ENCODE measurements around the gene ELL. TPM values are rescaled to one million over a fixed set of nuclear protein-coding genes. Genes with fewer than 3 reads are reported as not detected.

Gene ELL
- polyA plus RNA-seq, 4 donors: 8.3 to 13.8 (median 12.3) TPM

DNA sequence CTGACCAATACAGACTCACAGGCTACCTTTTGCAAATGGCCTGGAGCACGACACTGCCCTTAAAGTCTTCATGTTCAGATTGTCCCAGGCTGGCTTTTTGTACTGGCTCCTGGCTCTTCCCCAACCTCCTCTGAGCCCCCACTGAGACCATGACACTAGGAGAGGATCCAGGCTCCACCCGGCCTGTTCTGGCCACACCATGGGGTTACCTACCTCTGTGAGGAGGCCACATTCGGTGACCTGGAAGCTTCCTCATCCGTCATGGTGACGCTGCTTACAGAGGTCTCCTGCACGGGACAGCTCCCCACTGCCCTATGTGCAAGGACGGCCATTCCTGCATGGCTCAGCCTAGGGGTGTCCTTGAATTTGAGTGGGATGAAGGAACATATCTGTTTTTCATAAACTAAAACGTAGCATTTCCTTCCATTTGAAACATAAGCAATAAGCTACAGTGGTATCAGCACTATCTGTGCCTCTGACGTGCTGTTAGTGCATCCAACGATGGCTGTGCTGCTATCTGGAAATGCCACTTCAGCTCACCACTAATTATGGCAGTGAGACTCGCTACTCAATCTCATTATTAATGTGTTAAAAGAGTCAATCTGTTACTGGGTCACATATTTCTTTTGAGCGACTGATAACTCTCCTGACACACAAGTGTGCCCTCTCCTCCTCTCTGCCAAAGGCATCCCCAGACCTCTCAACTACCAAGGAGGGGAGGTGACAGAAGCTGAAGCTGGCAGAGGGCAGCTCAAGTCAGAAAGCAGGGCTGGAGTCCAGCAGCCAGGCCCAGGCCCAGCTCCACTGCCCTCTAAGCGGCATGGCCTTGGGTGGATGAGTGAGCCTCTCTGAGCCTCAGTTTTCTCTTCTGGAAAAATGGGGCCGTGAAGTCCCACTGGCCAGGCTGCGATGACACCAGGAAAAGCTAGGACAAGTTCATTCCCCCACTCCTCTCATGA lies 29.6 kb downstream of the ELL start:
- no peak for DNase-seq (ENCODE audit: low read depth in 4 of 4, low spot score in 2 of 4)

- DNase-seq (ENCODE audit: low read depth in 4 of 4, low spot score in 2 of 4): no peak
Observed at GRCh38 chr19:18490728-18491127, 31.1 kb downstream of the ELL start.

- DNase-seq (ENCODE audit: low read depth in 4 of 4, low spot score in 2 of 4): no peak
Observed at GRCh38 chr19:18489627-18490184, 32.2 kb downstream of the ELL start.

GRCh38 chr19:18488838-18489626 lies 32.8 kb downstream of the ELL start:
- DNase-seq (ENCODE audit: low read depth in 4 of 4, low spot score in 2 of 4): no peak

DNA sequence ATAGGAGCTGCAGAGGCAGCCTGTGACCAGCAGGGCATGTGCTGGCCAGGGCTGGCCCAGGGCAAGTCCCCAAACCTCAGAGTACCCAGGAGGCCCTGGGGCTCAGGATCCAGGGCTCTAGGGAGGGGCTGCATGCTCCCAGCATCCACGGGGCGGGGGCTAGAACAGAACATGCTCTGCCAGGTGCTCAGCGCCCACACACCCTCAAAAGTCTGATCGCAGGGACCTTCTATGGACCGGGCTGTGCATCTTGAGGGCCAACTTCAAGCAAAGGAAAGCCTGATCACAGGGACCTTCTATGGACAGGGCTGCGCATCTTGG lies 33.5 kb downstream of the ELL start:
- no peak for DNase-seq (ENCODE audit: low read depth in 4 of 4, low spot score in 2 of 4)

GRCh38 chr19:18487576-18488402 lies 34.1 kb downstream of the ELL start:
- DNase-seq (ENCODE audit: low read depth in 4 of 4, low spot score in 2 of 4): no peak

GRCh38 chr19:18486746-18487145 lies 35.1 kb downstream of the ELL start:
- DNase-seq (ENCODE audit: low read depth in 4 of 4, low spot score in 2 of 4): no peak

DNA sequence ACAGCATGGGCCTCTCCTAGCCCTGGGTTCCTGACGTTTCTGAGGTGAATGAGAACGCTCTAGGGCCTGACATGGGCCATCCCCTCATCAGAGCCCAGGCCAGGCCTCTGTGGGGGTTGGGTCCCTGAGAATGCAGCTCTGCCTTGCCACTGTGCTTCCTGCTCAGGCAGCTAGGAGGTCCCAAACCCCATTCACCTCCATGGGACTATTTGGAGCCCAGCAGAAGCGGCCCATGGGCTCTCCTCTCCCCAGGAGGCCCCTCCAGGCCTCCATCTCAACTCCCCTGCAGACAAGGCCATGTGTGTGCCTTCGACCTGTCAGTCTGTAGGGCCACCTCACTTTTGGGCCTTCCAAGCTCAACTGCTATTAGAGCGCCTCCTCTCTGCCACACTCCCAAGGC lies 36.9 kb downstream of the ELL start:
- no peak for DNase-seq (ENCODE audit: low read depth in 4 of 4, low spot score in 2 of 4)

DNA sequence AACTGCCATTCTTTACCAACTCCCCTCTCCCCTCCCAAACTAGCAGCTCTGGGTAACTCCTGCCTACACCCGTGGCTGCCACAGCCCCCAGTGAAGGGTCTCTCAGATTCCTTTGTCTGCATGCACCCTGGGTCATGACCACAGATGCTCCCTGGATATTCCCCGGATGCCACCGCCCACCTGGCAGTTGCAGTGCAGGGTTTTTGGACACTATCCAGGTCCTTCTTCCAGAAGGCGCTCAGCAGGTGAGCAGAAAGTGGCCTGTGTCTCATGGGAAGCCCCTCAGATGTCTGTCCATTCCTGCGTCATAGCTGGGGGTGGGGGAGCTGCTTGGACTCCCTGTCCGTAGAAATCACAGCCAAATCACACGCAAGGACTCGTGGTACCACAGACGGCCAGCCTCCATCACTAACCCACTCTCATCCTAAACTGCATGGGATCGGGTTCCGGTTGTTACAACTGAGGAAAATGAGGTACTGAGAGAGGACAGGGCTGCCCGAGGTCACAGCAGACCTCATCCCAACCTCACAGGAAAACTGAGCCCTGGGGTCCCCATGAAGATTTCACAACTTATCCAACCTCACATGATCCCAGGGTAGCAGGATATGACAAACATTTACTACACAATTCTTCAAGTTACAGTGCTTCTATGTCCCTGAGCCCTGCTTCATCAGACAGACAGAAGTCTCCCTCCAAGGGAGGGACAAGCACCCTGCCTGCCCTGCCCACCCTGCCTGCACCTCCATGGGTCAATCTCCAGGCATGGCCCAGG lies 38.6 kb downstream of the ELL start:
- DNase-seq (ENCODE audit: low read depth in 4 of 4, low spot score in 2 of 4): no peak

GRCh38 chr19:18481505-18482222 lies 40.2 kb downstream of the ELL start:
- no peak for DNase-seq (ENCODE audit: low read depth in 4 of 4, low spot score in 2 of 4)

GRCh38 chr19:18480006-18480691 lies 41.7 kb downstream of the ELL start:
- no peak for DNase-seq (ENCODE audit: low read depth in 4 of 4, low spot score in 2 of 4)

DNA sequence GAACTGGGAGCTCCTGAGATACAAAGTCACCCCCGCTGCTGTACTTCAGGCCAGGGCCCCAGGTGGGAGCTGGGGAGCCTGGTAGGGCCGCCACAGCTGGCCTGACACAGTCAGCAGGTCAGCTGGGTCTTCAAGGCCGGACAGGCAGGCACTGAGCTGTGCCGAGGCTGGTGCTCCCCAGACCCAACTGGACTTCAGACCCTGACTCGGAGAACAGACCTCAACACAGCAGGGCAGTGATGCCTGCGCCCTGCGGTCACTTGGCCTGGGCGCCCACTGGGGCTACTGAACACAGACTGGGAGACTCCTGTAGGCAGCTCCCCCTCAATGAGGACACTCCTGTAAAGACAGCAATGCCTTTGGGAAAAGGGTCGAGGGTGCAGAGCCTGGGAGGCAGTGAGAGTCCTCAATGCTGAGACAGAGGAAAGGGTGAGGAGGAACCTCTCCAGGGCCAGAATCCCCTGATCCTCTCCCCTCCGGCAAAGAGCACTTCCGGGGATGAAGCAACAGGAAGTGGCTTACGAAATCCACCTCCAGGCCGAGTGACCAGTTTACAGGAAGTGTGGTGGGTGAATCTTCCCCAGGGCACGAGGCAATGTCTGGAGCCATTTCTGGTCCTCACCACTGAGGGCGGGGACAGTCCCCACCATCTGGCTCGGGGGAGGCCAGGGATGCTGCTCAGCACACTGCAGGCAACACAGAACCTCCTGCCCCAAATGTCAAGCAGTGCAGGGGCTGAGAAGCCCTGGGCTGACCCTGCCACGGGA lies 43.1 kb downstream of the ELL start:
- DNase-seq (ENCODE audit: low read depth in 4 of 4, low spot score in 2 of 4): no peak

- DNase-seq (ENCODE audit: low read depth in 4 of 4, low spot score in 2 of 4): no peak
Observed at GRCh38 chr19:18477974-18478373, 43.9 kb downstream of the ELL start.

DNA sequence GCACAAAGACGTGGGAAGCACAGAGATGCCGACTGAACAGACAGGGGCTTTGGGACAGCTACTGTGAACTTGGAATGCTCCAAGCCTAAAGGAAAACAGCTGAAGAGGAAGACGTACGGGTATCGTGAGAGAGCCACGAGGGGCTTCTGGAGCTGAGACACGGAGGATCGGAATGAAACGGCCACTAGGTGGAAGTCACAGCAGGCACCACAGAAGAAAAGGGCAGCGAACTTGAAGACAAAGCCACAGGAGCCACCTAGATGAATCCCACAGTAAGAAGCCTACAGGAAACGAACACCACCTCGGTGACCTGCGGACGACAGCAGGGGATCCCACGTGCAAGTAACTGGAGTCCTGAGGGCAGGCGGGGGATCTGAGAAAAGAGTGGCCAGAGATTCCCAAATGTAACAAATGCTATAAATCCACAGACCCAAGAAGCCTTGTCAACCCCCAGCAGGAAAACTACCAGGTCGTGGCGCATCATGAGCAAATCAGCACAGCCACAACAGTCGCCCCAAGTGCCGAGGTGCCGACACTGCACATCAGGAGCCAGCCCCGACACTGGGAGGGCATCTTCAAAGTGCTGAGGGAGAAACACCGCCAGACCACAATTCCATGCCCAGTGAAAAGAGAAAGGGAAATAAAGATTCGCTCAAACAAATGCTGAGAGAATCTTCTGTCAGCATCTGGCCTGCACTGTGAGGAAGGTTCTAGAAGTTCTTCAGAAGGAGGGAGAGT lies 44.7 kb downstream of the ELL start:
- no peak for DNase-seq (ENCODE audit: low read depth in 4 of 4, low spot score in 2 of 4)

DNA sequence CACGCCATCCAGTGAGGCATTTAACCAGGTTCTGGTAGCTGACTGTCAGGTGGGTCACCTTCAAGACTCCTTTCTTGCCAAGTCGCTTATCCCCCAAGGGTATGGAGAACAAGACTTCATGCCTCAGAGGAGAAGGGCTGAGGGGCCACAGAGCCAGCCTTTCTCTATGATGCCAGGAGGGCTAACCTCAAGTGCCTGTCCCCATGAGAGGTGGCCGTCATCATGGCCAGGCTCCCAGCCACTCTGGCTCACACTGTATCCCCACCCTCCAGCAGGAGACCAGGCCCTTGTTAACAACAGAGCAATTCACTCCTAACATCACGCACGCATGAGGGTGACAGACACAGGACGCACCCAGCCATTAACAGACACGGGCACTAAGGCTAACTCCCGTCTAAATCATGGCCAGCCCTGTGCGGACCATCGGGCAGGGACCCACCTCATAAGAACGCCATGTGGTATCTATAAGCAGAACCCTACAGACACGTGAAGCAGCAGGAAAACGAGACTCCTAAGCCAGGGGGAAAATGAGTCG lies 45.3 kb downstream of the ELL start:
- DNase-seq (ENCODE audit: low read depth in 4 of 4, low spot score in 2 of 4): no peak

- no peak for DNase-seq (ENCODE audit: low read depth in 4 of 4, low spot score in 2 of 4)
Observed at GRCh38 chr19:18475762-18476331, 46.0 kb downstream of the ELL start.

DNA sequence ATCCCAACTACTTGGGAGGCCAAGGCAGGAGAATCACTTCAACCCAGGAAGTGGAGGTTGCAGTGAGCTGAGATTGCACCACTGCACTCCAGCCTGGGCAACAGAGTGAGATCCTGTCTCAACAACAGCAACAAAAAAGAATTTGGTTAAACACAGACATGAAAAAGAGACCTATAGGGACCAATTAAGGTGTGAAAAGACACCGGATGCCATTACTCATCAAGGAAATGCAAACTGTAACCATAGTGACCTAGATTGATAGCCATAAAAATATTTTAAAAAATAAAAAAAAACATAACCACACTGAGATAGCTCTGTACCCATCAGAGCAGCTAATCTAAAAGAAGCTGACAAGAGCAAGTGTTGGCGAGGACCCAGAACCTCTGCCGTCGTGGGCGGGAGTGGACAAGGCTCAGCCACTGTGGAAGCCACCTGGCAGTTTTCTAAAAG lies 46.8 kb downstream of the ELL start:
- no peak for DNase-seq (ENCODE audit: low read depth in 4 of 4, low spot score in 2 of 4)
